Measurements from ENCODE around the gene NPIPA5. TPM values are rescaled to one million over a fixed set of nuclear protein-coding genes. Genes with fewer than 3 reads are reported as not detected.
"Not testable (repeated sequence)": the region's sequence is repeated elsewhere in the genome, so short reads cannot be mapped to it uniquely, and the experiment has no call there.

Gene NPIPA5
- total RNA-seq, 6 donors from 2014 or later: 5.2 to 17.3 (median 9.6) TPM

DNA sequence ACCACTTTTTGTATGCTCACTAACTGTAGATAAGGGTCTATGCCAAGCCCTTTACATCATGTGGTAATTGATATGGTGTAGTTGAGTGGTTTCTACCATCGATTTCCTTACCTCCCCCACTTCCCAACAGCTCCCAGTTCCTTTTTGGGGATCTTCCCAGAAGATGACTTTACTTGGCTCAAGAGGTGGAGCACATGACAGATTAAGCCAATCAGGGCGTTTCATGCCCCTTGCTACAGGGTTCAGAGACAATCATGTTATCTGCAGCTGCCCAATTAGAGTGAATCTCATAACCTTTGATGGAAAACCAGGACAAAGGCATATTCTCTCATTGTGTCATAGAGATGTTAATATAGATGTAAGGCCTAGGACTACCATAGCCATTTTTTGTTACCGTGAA is 40.1 kb upstream of the NPIPA5 start:
- no peaks in the 10 kb centered on the region for H3K36me3 ChIP-seq
- no peak for ATAC-seq (ENCODE audit: low FRiP score in 2 of 2)
- DNase-seq: no peak
- H3K9me3 ChIP-seq: no peaks in the 10 kb centered on the region
- no peak overlapping the region for H3K4me3 ChIP-seq
- H3K4me1 ChIP-seq: no peaks in the 10 kb centered on the region
- 80 to 84% methylated on average over 3 of the region's 3 CpGs for WGBS, 2 donors
- no peak for TF ChIP-seq POLR2AphosphoS5 (IDR thresholded peaks at IDR 0.05)
- TF ChIP-seq EP300 (IDR thresholded peaks at IDR 0.05): no peak
- no peak for TF ChIP-seq POLR2A (IDR thresholded peaks at IDR 0.05)
- H3K27ac ChIP-seq: no peak overlapping the region
- H3K27me3 ChIP-seq: no peaks in the 10 kb centered on the region

DNA sequence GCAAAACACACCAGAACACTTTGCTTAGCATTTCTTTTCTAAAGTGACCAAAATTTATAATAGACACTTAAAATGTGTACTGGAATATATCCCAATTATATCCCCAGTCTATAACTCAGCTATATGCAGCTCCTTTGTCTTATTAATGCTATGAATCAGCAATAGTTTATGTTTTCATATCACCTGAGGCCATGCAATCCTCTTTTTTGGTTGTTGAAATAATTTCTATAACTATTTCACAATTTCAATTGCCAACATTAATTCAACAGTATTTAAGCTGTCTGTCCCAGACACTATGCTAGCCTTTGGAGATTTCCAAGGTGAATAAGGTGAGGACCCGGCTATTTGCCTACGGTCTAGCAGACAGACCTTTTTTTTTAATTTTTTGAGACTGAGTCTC is 39.1 kb upstream of the NPIPA5 start:
- no peaks in the 10 kb centered on the region for H3K4me1 ChIP-seq
- no peaks in the 10 kb centered on the region for H3K9me3 ChIP-seq
- ATAC-seq (ENCODE audit: low FRiP score in 2 of 2) (no peak), DNase-seq (no peak)
- 85 to 87% methylated on average over 2 of the region's 2 CpGs for WGBS, 2 donors
- H3K36me3 ChIP-seq: no peaks in the 10 kb centered on the region
- H3K4me3 ChIP-seq: no peak overlapping the region
- no peak overlapping the region for H3K27ac ChIP-seq
- TF ChIP-seq POLR2AphosphoS5 (IDR thresholded peaks at IDR 0.05) (no peak), EP300 (IDR thresholded peaks at IDR 0.05) (no peak), POLR2A (IDR thresholded peaks at IDR 0.05) (no peak)
- TF ChIP-seq, protein P1, sequence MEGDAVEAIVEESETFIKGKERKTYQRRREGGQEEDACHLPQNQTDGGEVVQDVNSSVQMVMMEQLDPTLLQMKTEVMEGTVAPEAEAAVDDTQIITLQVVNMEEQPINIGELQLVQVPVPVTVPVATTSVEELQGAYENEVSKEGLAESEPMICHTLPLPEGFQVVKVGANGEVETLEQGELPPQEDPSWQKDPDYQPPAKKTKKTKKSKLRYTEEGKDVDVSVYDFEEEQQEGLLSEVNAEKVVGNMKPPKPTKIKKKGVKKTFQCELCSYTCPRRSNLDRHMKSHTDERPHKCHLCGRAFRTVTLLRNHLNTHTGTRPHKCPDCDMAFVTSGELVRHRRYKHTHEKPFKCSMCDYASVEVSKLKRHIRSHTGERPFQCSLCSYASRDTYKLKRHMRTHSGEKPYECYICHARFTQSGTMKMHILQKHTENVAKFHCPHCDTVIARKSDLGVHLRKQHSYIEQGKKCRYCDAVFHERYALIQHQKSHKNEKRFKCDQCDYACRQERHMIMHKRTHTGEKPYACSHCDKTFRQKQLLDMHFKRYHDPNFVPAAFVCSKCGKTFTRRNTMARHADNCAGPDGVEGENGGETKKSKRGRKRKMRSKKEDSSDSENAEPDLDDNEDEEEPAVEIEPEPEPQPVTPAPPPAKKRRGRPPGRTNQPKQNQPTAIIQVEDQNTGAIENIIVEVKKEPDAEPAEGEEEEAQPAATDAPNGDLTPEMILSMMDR (IDR thresholded peaks at IDR 0.05): no peak
- no peaks in the 10 kb centered on the region for H3K27me3 ChIP-seq

DNA sequence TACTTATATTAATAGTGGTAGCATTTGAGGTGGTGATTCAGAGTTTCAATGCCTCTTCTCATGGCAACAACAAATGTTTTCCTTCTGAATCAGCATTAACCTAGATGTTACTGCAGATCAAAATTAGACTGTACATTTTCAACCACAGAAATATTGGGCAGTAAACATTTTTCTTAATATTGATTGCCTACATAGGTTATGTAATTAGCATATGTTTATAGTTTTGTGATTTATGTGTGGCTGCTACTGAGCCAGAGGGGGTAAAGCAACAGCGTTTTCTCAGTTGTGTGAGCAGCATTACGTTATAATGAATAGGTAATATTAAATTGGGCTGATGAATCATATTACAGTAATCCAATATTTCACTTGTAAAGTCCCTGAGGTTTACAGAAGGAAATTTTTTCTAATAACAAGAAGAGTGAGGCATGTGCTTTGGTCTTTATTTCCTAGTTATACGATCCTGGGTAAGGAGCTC is 37.5 kb upstream of the NPIPA5 start:
- Histone ChIP-seq H3K27ac (no peak overlapping the region), H3K4me1 (no peaks in the 10 kb centered on the region), H3K27me3 (no peaks in the 10 kb centered on the region), H3K36me3 (no peaks in the 10 kb centered on the region), H3K9me3 (no peaks in the 10 kb centered on the region), H3K4me3 (no peak overlapping the region)
- ATAC-seq (ENCODE audit: low FRiP score in 2 of 2) (no peak), DNase-seq (no peak)
- 65 to 78% methylated on average over 3 of the region's 3 CpGs for WGBS, 2 donors
- TF ChIP-seq POLR2A (IDR thresholded peaks at IDR 0.05): no peak
- TF ChIP-seq, protein P1 (IDR thresholded peaks at IDR 0.05): no peak
- TF ChIP-seq POLR2AphosphoS5 (IDR thresholded peaks at IDR 0.05): no peak
- TF ChIP-seq EP300 (IDR thresholded peaks at IDR 0.05): no peak

DNA sequence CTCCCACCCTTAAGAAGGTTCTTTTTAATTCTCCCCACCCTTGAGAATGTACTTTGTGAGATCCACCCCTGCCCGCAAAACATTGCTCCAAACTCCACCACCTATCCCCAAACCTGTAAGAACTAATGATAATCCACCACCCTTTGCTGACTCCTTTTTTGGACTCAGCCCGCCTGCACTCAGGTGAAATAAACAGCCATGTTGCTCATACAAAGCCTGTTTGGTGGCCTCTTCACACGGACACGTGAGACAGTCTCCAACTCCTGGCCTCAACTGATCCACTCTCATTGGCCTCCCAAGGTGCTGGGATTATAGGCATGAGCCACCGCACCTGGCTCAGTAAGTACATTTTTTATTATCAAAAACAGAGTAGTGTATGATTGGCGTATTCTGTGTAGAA is 31.4 kb upstream of the NPIPA5 start:
- not testable (repeated sequence) for H3K27ac ChIP-seq; H3K4me1 ChIP-seq; H3K4me3 ChIP-seq; ATAC-seq (ENCODE audit: low FRiP score in 2 of 2); H3K36me3 ChIP-seq; DNase-seq; H3K27me3 ChIP-seq; H3K9me3 ChIP-seq
- 94 to 95% methylated on average over 6 of the region's 6 CpGs for WGBS, 2 donors

DNA sequence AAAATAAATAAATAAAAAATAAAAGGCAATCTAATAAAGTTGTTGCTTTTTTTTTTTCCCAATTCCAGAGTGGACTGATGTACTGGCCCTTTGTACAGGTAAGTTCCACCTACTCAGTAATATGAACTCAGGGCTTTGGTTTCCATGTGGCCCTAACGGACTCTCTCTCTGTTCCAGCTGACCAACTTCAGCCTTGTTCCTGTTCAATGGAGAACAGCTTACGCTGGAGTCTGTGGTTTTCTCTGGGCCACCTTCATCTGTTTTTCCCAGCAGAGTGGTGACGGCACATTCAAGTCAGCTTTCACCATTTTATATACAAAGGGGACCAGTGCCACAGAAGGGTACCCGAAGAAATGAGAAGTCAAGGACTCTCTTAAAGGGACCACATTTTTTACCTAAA is 29.7 kb upstream of the NPIPA5 start:
- H3K27me3 ChIP-seq; H3K27ac ChIP-seq; ATAC-seq (ENCODE audit: low FRiP score in 2 of 2); H3K36me3 ChIP-seq; H3K4me1 ChIP-seq; H3K9me3 ChIP-seq; H3K4me3 ChIP-seq; DNase-seq: not testable (repeated sequence)
- 75 to 76% methylated on average over 4 of the region's 4 CpGs for WGBS, 2 donors

DNA sequence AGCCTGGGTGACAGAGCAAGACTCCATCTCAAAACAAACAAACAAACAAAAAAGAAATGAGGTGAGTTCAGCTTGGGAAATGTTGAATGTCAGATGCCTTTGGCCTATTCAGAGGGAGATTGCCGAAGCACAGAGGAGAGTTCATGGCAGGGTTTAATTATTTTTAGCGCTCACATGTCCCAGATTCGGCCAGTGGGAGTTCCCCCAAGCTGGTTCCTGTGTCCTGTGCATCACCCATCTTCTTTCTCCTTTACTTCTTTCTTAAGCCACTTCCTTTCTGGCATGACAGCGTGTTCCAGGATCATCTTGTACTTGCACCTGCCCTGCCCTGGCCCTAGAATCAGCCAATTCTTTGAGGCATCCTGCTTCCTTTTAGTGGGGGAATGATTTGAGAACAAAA is 26.7 kb upstream of the NPIPA5 start:
- Histone ChIP-seq H3K4me1 (no peaks in the 10 kb centered on the region), H3K36me3 (no peaks in the 10 kb centered on the region), H3K9me3 (no peaks in the 10 kb centered on the region), H3K27me3 (no peaks in the 10 kb centered on the region), H3K27ac (peak overlapping the region in 1 of 4 donors; percentile 61), H3K4me3 (no peak overlapping the region)
- ATAC-seq (ENCODE audit: low FRiP score in 2 of 2) (no peak), DNase-seq (peak in 1 of 2 donors; percentile 25)
- peak in 2 of 4 donors; percentile 35 to 63 for TF ChIP-seq EP300 (IDR thresholded peaks at IDR 0.05)
- TF ChIP-seq, protein P1 (IDR thresholded peaks at IDR 0.05): no peak
- 45 to 47% methylated on average over 4 of the region's 4 CpGs for WGBS, 2 donors

DNA sequence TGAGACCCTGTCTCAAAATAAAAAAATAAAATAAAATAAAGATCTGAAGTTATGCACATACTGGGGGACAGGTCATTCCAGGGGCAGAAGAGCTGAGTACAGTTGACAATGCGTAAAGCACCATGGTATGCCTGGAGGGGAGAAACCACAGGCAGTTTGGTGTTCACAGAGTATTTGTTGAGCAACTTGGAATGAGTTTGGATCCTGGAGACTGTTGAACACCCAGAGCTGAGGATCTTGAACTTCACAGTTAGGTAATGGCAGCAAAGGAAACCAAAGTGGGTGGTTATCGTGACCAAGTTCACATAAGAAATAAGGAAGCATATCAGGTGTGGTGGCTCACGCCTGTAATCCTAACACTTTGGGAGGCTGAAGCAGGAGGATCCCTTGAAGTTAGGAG is 26.0 kb upstream of the NPIPA5 start:
- DNase-seq; H3K9me3 ChIP-seq; ATAC-seq (ENCODE audit: low FRiP score in 2 of 2); H3K27me3 ChIP-seq; H3K4me3 ChIP-seq; H3K4me1 ChIP-seq; H3K36me3 ChIP-seq: not testable (repeated sequence)
- WGBS, 2 donors: 76 to 81% methylated on average over 3 of the region's 3 CpGs
- peak overlapping the region in 1 of 4 donors; percentile 61 for H3K27ac ChIP-seq
